ENCODE data around the gene DGKK.

The DGKK gene

DNA sequence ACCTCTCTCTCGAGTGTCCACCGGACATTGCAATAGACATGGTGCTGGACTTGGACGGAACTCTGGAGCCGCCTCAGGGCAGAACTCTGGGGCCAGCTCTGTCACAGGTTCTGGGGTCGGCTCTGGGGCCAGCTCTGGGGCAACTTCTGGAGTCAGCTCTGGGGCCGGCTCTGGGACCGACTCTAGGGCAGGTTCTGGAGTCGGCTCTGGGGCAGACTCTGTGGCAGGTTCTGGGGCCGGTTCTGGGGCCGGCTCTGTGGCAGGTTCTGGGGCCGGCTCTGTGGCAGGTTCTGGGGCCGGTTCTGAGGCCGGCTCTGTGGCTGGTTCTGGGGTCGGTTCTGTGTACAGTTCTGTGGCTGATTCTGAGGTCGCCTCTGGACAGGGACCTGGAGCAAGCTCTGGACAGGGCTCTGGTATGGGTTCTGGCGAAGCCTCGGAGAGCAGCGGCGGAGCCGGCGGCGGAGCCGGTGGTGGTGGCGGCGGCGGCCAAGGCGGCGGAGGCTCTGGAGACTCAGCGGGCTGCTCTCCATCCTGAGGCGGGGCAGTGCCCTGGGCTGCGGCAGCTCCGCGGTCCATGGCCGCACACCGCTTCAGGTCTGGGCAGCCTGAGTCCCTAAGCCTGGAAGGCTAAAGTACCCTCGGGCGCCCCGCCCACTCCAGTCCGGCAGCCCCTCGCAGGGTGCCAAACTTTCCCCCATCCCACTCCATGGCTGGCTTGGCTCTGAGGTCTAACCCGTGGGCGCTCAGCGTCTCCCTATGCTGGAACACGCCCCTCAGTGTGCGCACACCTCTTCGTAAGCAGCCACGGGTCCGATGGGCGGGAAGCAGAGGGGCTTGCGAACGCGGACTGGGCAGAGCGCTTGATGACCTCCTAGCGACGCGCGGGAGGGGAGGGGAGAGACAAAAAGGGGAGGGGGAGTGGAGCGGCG is at the start of gene DGKK:
Gene DGKK, minus strand, starts transcription at position 723 of the 929 bp plus-strand sequence. Its CDS starts 147 bp downstream, at position 576.
- TF ChIP-seq, protein P1, sequence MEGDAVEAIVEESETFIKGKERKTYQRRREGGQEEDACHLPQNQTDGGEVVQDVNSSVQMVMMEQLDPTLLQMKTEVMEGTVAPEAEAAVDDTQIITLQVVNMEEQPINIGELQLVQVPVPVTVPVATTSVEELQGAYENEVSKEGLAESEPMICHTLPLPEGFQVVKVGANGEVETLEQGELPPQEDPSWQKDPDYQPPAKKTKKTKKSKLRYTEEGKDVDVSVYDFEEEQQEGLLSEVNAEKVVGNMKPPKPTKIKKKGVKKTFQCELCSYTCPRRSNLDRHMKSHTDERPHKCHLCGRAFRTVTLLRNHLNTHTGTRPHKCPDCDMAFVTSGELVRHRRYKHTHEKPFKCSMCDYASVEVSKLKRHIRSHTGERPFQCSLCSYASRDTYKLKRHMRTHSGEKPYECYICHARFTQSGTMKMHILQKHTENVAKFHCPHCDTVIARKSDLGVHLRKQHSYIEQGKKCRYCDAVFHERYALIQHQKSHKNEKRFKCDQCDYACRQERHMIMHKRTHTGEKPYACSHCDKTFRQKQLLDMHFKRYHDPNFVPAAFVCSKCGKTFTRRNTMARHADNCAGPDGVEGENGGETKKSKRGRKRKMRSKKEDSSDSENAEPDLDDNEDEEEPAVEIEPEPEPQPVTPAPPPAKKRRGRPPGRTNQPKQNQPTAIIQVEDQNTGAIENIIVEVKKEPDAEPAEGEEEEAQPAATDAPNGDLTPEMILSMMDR (conservative IDR thresholded peaks at IDR 0.05; ENCODE audit: low read depth, low read length): no peak
- H3K4me3 ChIP-seq (ENCODE audit: low read length): peak within 1 kb of the TSS; percentile 10
- no peak for DNase-seq (ENCODE audit: low read depth)

GRCh38 chrX:50514811-50515210 is 44.2 kb upstream of the DGKK start:
- no peak overlapping the region for H3K4me3 ChIP-seq (ENCODE audit: low read length)
- no peak for DNase-seq (ENCODE audit: low read depth)
- TF ChIP-seq, protein P1 (conservative IDR thresholded peaks at IDR 0.05; ENCODE audit: low read depth, low read length): no peak

DNA sequence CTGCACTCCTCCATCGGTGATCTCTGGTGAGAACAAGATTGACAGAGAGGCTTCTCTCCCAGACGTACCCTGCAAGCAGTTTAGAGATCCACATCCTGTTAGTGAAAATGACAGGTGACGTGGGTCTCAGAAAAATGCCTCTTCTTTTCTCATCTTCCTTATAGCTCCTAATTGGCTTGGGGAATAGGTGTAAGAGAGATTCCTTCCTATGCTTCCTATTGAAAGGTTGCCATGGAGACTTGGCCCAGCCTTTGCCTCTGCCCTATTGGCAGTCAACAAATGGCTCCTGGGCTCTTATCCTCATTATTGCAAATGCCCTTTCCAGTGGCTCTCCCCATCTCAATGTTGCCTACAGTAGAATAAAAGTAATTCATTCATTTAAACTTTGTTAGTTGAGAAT is 26.5 kb upstream of the DGKK start:
- TF ChIP-seq, protein P1 (conservative IDR thresholded peaks at IDR 0.05; ENCODE audit: low read depth, low read length): no peak
- no peak overlapping the region for H3K4me3 ChIP-seq (ENCODE audit: low read length)
- no peak for DNase-seq (ENCODE audit: low read depth)

DNA sequence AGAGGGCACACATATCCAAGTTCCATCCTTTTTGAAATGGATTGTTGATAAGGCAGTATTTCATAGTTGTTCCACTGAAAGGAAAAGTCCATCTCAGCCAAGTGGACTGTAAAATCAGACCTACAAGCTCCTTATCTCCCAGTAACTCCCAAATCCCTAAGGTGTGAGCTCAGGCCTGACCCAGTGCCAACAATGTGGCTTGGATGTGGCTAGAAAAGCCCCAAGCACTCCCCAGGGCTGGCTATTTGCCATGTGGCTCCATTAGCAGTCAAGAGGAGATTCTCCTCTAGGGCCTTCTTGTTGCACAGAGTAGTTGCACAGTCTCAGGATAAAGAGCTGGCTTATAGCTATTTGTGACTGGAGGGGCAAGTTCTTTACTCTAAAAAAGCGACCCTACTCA is 25.0 kb upstream of the DGKK start:
- TF ChIP-seq, protein P1 (conservative IDR thresholded peaks at IDR 0.05; ENCODE audit: low read depth, low read length): no peak
- no peak for DNase-seq (ENCODE audit: low read depth)
- no peak overlapping the region for H3K4me3 ChIP-seq (ENCODE audit: low read length)

DNA sequence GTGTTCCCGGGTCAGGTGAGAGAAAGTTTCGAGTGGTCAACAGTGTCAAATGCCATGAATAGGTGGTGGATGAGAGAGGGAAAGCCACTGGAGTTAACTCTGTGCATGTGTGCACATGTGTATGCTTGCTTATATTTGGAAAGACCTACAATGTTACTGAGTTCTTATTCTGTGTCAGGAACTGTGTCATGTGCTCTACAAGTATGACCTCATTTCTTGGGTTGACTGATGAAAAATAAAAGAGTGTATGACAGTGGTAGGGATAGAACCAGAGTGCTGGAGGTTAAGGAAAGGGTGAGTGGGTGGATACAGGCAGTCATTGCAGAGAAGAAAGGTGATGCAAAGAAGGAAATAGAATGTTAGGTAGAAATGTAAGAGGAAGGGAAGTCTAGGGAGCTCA is 22.1 kb upstream of the DGKK start:
- TF ChIP-seq, protein P1 (conservative IDR thresholded peaks at IDR 0.05; ENCODE audit: low read depth, low read length): no peak
- DNase-seq (ENCODE audit: low read depth): no peak
- H3K4me3 ChIP-seq (ENCODE audit: low read length): no peak overlapping the region

DNA sequence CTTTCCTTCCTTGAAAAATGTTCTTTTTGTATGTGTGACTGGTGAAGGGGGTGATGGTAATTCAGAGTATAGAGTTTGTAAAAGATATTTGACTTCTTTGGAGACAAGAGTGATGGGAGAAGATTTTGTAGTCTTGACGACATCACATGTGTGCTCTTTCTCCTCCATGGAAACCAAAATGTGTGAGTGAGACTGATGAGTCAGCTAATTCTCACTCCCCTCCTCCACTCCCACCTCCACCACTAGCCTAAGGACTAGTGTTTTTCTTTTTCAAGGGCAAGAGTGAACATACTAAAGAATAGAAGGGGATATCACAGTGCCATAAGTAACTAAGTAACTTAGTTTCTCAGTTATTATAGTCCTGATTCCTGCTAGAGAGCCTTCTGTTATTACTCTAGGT is 14.0 kb upstream of the DGKK start:
- TF ChIP-seq, protein P1 (conservative IDR thresholded peaks at IDR 0.05; ENCODE audit: low read depth, low read length): no peak
- H3K4me3 ChIP-seq (ENCODE audit: low read length): no peak overlapping the region

GRCh38 chrX:50483283-50483682 is 12.7 kb upstream of the DGKK start:
- TF ChIP-seq, protein P1 (conservative IDR thresholded peaks at IDR 0.05; ENCODE audit: low read depth, low read length): no peak
- H3K4me3 ChIP-seq (ENCODE audit: low read length): no peak overlapping the region
- no peak for DNase-seq (ENCODE audit: low read depth)

More for the DNA sequence above, 14.0 kb upstream of the DGKK start:
- DNase-seq (ENCODE audit: low read depth): no peak
